NCI-H187 (cell line): ENCODE measurements around the gene LIN7C.

Source experiments
- DNase-seq, 2 experiments: peaks; one replicate each; lab custom pipeline; 2025; lab: John Stamatoyannopoulos, UW

The LIN7C gene

GRCh38 chr11:27444801-27445215, 61.8 kb downstream of the LIN7C start:
- DNase-seq = peak in 1 of 2 experiments; percentile 21
